ENCODE results near the gene NTM.

GRCh38 chr11:131870305-131870704 lies 499.9 kb downstream of the NTM start:
- TF ChIP-seq CTCF (IDR thresholded peaks at IDR 0.05) (no peak), POLR2A (IDR thresholded peaks at IDR 0.05) (no peak)

Data from adrenal gland (tissue), 5 donors.